NCI-H2029 treated with DMSO at 0.1 percent for 48 hours (cell line): ENCODE data around the gene SLC1A5.

Experiments
- DNase-seq: peaks from one replicate; lab custom pipeline; 2025; lab: John Stamatoyannopoulos, UW

The SLC1A5 gene

GRCh38 chr19:46742926-46743480 is 45.4 kb downstream of the SLC1A5 start:
- no peak for DNase-seq

GRCh38 chr19:46741447-46741846 is 46.9 kb downstream of the SLC1A5 start:
- no peak for DNase-seq

- no peak for DNase-seq
Measured at GRCh38 chr19:46739290-46739771, 49.1 kb downstream of the SLC1A5 start.

GRCh38 chr19:46737761-46738171 is 50.6 kb downstream of the SLC1A5 start:
- DNase-seq = no peak

GRCh38 chr19:46737298-46737654 is 51.1 kb downstream of the SLC1A5 start:
- peak; percentile 15 for DNase-seq

- DNase-seq = no peak
Measured at GRCh38 chr19:46736531-46737297, 51.7 kb downstream of the SLC1A5 start.

GRCh38 chr19:46733690-46734292 is 54.6 kb downstream of the SLC1A5 start:
- DNase-seq = no peak

- no peak for DNase-seq
Measured at GRCh38 chr19:46732966-46733689, 55.3 kb downstream of the SLC1A5 start.

GRCh38 chr19:46732172-46732938 is 56.0 kb downstream of the SLC1A5 start:
- DNase-seq = no peak

- DNase-seq = no peak
Measured at GRCh38 chr19:46731584-46731983, 56.8 kb downstream of the SLC1A5 start.

GRCh38 chr19:46731007-46731501 is 57.3 kb downstream of the SLC1A5 start:
- no peak for DNase-seq

- DNase-seq = no peak
Measured at GRCh38 chr19:46730595-46730994, 57.8 kb downstream of the SLC1A5 start.

GRCh38 chr19:46730187-46730586 is 58.2 kb downstream of the SLC1A5 start:
- DNase-seq = no peak

GRCh38 chr19:46729696-46730095 is 58.7 kb downstream of the SLC1A5 start:
- no peak for DNase-seq

GRCh38 chr19:46728693-46729339 is 59.6 kb downstream of the SLC1A5 start:
- no peak for DNase-seq

- no peak for DNase-seq
Measured at GRCh38 chr19:46728208-46728607, 60.2 kb downstream of the SLC1A5 start.

GRCh38 chr19:46727757-46728156 is 60.6 kb downstream of the SLC1A5 start:
- DNase-seq = no peak

GRCh38 chr19:46726971-46727501 is 61.4 kb downstream of the SLC1A5 start:
- no peak for DNase-seq

GRCh38 chr19:46726551-46726950 is 61.8 kb downstream of the SLC1A5 start:
- DNase-seq = no peak

- no peak for DNase-seq
Measured at GRCh38 chr19:46725859-46726393, 62.5 kb downstream of the SLC1A5 start.
